NOMO-1 treated with DMSO at 0.1 percent for 48 hours (cell line): ENCODE data around the gene TMEM178B.
A peak's percentile ranks its signal among the peaks of the same experiment; 100 is the strongest.

Experiments
- DNase-seq: peaks from one replicate; lab custom pipeline; 2025; ENCODE audit not compliant: unreplicated experiment; lab: John Stamatoyannopoulos, UW

TMEM178B gene

GRCh38 chr7:141262101-141263090 is 188.5 kb downstream of the TMEM178B start:
- no peak for DNase-seq

DNA sequence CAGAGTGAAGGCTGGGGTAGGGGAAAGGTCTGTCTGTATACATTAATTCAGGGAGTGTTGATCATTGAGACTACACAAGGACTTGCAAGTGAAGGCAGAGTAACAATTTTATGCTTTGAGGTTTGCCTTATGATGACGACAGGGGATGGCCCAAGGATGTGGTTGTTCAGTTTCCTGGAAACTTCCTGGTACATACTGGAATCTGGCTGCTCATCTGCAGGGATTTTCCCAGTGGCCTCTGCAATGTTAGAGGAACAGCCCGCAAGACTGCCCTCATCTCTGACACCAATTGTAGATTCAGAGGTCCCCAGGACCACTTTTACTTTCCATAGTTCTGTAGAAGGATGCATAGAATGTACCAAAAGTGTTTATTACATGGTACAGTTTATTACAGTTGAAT is 189.6 kb downstream of the TMEM178B start:
- no peak for DNase-seq

DNA sequence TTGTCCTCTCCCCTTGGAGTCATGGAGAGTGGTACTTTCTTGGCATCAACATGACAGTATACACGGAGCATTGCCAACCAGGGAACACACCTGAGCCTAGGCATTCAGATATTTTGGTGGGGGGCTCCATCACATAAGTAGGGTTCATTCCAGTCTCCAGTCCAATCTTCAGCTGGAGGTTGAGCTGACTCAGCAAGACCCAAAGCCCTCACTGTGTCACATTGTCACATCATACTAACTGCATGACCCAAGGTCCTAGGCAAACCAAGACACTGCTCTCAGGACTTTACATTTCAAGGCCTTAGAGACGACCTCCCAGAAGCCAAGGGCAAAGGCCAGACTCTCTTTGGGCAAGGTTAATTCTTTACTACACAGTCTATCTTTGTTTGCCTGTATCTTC is 190.1 kb downstream of the TMEM178B start:
- no peak for DNase-seq

DNA sequence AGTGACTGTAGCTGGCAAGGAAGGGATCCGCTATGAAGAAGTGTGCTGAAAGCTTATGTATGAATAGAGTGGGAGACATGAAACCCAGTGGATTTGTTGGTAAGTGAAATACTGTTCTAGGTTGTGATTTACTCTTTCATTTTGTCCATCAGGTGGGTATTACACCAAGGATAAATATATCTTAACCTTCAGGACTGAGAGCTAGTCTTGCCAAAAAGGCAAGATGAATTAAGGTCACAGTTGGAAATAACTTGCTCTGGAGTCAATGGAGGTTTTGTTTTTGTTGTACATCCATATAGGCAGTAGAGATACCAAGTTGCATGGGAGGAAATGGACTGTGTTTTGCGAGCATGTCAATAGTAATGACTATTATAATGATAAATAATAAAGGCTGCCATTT is 190.6 kb downstream of the TMEM178B start:
- no peak for DNase-seq

DNA sequence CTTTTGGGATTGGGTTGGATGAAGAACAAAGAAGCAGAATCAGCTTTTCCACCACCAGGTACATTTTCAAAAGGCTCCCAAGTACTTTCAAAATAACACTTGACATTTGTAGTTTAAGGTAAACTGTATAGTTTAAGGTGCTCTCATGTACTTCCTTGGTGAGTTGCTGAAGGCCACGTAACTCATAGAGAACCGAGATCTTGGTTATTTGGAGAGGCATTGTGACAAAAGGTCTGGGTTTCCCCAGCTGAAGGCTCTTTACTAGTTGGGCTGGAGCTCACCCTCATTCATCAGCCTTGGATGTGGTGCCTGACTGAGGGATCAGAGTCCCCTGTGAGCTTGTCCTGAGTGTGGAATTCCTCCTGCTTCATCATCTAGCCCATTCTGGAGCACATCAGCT is 191.8 kb downstream of the TMEM178B start:
- DNase-seq, result no peak

GRCh38 chr7:141268614-141269013 is 194.8 kb downstream of the TMEM178B start:
- DNase-seq, result no peak

GRCh38 chr7:141271451-141271850 is 197.6 kb downstream of the TMEM178B start:
- no peak for DNase-seq

- DNase-seq, result no peak
Observed at GRCh38 chr7:141272417-141272816, 198.6 kb downstream of the TMEM178B start.

GRCh38 chr7:141275350-141275749 is 201.5 kb downstream of the TMEM178B start:
- DNase-seq, result no peak

DNA sequence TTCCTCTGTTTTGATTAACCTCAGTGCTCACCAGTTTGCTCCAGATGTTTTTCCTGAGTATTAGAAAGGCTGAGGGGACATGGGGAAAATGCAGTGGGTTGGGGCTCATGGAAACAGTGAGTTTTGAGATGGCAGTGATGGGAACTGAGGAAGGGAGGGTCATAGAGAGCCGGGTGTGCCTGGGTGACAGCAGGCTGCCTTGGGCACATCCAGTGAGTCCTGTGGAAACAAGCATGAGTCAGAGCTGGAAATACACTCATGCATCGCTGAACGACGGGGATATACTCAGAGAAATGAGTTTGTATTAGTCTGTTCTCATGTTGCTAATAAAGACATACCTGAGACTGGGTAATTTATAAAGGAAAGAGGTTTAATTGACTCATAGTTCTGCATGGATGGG is 202.2 kb downstream of the TMEM178B start:
- no peak for DNase-seq

DNA sequence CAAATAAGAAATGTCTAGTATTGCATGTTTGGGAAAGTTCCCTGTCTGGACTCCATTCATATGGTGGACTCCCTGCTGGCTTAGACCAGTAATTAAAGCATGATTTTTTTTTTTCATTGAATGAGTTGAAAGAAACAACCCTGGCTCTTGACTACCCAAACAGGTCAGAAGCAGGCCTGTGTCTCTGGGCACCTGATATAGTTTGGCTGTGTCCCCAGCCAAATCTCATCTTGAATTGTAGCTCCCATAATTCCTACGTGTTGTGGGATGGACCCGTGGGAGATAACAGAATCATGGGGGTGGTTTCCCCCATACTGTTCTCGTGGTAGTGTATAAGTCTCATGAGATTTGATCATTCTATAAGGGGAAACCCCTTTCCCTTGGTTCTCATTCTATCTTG is 206.2 kb downstream of the TMEM178B start:
- no peak for DNase-seq

GRCh38 chr7:141281311-141281710 is 207.4 kb downstream of the TMEM178B start:
- DNase-seq, result no peak

DNA sequence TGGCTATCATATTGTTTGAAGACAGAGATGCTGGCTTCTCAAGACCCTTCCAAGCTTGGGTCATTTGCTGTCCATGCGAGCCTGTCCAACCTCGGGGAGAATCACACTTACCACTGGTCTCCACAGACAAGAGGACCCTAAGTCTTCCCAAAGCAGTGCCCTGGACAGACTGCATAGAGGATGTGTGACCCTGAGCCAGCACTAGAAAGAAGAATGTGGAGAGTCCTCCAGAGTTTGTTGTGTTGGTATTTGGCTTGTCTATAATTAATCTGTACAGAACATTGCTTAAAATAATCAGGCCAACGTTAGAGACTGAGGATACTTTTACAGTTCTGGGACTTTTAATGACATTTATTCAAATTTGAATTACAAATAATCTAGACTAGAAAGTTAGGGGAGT is 212.7 kb downstream of the TMEM178B start:
- no peak for DNase-seq

DNA sequence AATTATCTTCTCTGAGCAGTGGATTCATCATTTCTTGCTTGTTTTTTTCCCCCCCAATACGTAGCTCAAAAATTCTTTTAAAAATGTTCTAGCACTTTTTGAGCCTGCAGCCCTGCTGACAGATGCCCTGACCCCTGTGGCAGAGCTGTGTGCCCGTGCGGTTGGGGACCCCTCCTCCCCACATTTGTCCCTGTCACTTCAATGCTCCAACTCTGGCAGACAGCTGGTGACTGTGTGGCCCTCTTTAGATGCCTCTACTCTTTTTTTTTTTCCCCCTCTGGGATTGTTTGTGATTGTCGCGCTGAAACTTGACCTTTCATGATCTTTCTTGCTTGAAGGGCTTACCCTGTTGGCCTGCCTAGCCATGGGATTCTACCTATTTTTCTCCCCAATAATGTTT is 214.1 kb downstream of the TMEM178B start:
- DNase-seq, result no peak

GRCh38 chr7:141288626-141289025 is 214.8 kb downstream of the TMEM178B start:
- DNase-seq, result no peak

GRCh38 chr7:141290365-141290764 is 216.5 kb downstream of the TMEM178B start:
- no peak for DNase-seq

DNA sequence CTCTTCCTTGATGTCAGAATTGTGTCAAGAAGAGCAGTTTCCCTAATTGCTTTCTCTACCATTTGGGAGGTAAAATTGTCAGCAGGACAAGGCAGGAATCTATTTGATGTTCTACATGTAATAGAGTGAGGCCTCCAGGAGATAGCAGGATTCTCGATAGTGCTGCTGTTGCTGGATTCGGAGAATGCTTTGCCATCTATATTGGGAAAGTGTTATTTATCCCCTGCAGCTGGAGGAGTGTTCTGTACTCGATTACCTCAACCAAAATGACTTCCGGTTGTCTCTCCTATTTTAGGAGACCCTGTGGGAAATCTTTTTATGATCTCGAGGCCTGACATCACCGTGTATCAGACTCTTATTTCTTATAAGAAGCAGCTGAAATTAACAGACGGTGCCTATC is 217.1 kb downstream of the TMEM178B start:
- no peak for DNase-seq

DNA sequence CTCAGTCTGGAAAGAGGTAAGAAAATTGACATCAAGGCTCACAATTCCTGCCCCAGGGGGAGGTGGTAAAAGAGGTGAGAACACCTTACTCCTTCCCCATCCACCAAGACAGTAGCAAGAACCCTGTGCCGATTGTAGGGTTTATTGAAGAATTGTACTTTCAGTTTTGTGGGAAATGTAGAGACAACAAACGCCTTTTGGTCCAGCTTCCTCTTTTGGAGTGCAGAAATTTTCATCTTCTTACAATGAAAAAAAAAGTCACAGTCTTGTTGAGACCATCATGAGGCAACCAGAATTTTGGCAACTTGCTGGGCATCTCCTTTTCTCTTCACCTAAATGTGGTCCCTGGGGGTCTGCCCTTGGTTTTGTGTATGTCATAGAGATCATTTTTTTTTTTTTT is 217.7 kb downstream of the TMEM178B start:
- DNase-seq, result peak; percentile 38

GRCh38 chr7:141294143-141294829 is 220.4 kb downstream of the TMEM178B start:
- DNase-seq, result no peak

DNA sequence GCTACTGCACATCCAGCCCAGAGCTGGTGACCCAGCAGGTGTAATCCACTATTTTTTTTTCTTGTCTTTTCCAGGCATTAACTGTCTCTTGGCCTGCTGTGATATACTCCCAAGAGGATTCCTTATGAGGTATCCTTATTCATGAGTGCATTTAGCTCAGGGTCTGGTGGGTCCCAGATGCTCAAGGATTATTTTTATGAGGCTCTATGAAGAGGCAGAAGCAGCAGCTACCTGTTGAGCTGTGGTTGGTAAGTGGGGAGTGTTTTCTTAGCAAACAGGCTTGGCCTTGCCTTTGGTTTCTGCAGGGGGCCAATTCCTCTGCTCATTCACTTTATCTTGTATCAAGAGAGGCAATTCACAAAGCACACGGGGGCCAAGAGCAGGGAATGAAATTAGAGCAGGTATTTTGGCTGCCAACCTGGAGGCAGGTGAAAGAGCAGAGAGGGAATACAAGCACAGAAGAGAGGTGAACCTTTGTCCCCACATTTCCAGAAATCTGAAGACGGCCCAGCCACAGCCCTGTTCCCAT is 221.6 kb downstream of the TMEM178B start:
- DNase-seq, result no peak

- DNase-seq, result no peak
Observed at GRCh38 chr7:141300816-141301215, 227.0 kb downstream of the TMEM178B start.

DNA sequence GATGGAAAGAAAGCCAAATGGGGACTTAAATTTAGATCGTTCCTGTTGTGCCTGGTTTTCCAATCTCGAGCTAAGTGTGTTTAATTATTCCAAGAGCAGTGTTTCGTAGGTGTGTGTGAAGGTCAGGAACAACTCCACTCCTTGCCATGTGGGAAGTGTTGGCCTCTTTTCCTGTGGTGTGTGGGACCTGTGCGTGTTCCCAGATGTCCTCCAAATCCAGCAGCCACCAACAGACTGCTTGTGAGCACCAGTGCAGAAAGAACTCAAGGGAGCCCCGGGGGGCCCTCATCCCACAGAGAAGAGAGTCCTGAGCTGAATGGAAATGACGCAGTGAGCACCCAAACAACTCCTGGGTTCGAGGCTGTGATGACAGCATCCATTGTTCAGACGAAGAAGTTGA is 227.7 kb downstream of the TMEM178B start:
- DNase-seq, result no peak
